Measurements from ENCODE around the gene SEM1.
"Not testable (repeated sequence)": the region's sequence is repeated elsewhere in the genome, so short reads cannot be mapped to it uniquely, and the experiment has no call there.

Gene SEM1

GRCh38 chr7:96700516-96700915 is 9.1 kb downstream of the SEM1 start:
- DNase-seq, result no peak

- no peak for DNase-seq
These were observed 10.3 kb downstream of the SEM1 start for GRCh38 chr7:96699219-96699871.

DNA sequence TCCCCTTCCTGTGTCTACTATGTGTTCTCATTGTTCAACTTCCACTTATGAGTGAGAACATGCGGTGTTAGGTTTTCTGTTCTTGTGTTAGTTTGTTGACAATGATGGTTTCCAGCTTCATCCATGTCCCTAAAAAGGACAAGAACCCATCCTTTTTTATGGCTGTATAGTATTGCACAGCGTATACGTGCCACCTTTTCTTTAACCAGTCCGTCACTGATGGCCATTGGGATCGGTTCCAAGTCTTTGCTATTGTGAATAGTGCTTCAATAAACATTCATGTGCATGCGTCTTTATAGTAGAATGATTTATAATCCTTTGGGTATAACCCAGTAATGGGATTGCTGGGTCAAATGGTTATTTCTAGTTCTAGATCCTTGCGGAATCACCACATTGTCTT is 11.2 kb downstream of the SEM1 start:
- not testable (repeated sequence) for DNase-seq

- DNase-seq, result no peak
These were observed 11.8 kb downstream of the SEM1 start for GRCh38 chr7:96697822-96698221.

GRCh38 chr7:96695581-96695980 is 14.1 kb downstream of the SEM1 start:
- DNase-seq, result no peak

GRCh38 chr7:96694082-96694481 is 15.6 kb downstream of the SEM1 start:
- DNase-seq, result no peak

DNA sequence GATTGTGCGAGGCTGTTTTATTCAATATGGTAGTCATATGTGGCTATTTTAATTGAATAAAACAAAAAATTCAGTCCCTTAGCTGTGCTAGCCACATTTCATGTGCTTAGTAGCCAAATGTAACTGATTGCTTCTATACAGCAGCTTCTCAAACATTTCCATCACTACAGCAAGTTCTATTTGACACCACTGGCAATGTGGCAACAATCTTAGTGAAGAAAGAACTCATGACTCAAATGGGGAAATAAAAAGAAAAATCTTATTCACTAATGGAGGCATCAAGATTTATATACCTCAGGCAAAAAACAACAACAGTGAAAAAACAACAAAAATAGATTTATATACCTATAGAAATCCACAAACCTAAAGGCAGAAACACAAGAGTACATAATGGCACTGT is 17.9 kb downstream of the SEM1 start:
- no peak for DNase-seq

DNA sequence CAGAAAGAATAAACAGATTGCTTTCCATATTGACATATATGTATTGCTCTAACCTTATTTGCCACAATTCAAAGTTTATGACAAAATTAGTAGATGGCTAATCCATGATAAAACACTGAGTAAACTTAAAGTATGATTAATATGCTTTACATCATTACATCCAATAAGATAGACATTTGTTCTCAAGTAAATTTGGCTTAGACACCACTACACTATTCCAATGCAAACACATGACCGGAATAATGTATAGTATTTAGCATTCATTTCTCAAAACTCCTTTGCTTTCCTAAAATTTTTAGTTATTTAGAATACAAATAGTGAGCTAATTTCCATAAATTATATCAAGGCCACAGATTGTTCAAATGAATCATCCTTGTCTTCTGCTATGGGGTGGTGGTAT is 20.2 kb downstream of the SEM1 start:
- DNase-seq, result no peak

GRCh38 chr7:96686305-96686704 is 23.3 kb downstream of the SEM1 start:
- DNase-seq, result no peak

DNA sequence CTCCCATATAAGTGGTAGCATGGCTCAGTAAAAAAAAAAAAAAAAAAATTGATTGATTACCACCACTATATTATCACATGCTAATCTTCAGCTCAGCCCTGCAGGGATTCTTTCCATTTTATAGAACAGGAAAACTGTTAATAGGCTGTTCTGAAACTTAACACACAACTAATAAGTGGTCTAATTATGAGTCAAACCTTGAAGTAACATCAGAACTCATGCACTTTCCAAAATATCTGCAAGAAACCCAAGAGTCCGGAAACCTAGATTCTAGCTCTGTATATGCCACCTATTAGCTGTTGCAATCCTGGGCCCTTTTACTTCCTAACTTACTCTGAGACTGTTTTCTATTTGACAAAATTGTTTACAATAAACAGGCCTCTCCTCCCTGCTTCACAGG is 23.9 kb downstream of the SEM1 start:
- DNase-seq, result no peak

GRCh38 chr7:96685353-96685752 is 24.3 kb downstream of the SEM1 start:
- DNase-seq, result no peak

DNA sequence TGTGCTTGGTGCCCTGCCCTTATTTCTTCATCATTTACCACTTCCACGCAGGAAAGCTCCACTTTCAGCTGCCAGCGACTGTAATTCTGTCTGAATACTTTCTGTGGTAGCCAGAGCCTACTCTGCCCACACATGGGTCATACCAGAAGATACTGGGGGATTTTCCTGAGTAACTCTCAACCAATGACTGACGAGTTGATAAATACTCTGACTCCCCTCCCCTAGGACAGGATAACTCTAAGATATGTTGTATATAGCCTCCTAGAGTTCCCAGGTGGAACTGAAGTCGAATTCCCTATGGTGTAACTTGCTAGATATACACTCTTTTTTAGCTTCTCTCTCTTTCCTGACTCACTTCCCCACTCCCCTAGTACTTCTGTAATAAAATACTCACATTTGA is 29.8 kb downstream of the SEM1 start:
- no peak for DNase-seq

DNA sequence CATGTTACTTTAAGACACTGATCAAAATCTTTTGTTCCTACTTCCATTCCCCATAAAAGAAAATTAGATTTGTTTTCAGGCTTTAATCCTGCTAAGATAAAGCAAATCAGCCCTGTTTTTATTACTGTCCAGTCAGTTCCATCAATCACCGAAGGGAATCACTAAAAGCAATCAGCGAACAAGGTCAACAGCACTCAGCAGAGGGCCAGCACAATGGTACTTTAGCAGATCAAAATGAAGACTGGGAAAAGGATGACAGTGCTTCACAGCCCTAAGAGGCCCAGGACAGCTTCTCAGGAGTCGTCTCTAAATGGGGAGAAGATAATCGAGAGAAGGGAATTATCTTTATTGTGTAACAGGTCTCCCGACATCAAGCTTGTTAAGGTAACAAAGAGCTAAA is 32.7 kb downstream of the SEM1 start:
- DNase-seq, result no peak

GRCh38 chr7:96675548-96675947 is 34.1 kb downstream of the SEM1 start:
- no peak for DNase-seq

DNA sequence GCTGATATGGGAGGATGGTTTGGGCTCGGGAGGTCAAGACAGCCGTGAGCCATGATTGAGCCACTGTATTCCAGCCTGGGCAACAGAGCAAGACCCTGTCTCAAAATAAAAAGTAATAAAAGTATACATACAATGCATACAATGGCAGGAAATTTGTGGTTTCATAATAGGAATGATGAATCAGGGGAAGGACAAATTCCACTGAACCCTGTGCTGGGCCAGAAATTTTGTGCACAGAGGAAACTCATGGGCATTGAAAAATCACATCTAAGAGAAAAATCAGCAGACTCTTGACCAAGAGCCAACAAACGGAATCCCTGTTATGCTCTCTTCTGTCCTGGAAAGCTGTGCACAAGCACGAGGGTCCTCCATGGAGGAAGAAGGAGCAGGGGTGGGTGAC is 35.1 kb downstream of the SEM1 start:
- no peak for DNase-seq

- DNase-seq, result no peak
These were observed 37.8 kb downstream of the SEM1 start for GRCh38 chr7:96671854-96672253.

DNA sequence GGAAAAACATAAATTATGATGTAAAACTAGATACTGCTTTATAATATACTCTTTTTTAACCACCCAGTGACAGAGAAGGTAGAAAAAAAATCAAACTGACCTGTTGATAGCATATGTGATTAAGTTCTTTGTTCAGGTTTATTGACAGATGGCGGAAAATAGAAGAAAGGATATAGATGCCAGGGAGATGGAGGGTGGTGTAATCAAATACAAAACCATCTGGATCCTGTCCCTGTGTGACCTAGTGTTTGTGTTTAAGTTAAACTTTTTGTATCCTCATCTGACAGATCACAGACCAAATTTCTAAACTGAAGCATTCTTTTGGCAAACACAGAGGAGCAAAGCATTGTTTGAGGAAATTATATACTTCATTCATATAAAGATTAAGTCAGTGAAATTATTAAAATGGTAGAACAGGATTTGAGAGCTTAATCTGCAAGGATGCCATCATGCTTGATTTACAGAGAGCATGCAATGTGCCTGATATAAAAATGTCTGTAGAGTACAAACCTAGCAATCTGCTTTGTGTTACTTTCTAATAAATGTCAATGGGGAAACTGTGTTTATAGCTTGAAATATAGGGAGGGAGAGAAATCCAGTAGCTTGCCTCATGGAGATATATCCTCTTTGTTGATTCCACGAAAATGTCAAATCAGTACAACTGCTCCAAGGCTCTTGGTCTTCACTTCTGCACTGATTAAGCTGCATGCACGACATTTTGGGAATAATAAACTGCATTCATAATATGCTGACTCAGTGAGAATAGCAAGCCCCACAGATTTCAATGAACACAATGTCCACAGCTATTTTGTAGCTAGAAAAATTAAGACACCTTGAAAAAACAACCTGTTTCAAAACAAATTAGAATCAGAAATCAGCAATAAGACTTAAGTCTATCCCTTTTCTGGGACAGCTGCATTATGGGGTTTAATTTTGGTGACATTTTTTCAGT is 39.0 kb downstream of the SEM1 start:
- no peak for DNase-seq

DNA sequence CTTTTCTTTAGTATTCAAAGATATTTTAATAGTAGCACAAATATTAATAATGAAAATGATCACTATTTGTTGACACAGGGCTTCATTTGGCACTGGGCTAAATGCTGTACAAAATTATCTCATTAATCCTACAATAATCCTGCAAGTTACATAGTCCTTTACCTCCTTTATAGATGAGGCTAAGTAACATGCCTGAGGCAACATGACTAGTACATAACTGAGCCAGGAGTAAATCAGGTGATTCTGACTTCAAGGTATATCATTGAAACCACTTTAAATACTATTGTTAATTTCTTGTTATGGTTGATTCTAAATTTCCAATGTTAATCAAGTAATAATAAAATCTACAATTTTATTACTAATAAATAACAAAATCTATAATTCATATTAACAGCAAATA is 39.8 kb downstream of the SEM1 start:
- DNase-seq, result no peak

- DNase-seq, result no peak
These were observed 42.6 kb downstream of the SEM1 start for GRCh38 chr7:96667026-96667425.

- DNase-seq, result no peak
These were observed 44.0 kb downstream of the SEM1 start for GRCh38 chr7:96665689-96666088.

- DNase-seq, result no peak
These were observed 44.9 kb downstream of the SEM1 start for GRCh38 chr7:96664793-96665192.

DNA sequence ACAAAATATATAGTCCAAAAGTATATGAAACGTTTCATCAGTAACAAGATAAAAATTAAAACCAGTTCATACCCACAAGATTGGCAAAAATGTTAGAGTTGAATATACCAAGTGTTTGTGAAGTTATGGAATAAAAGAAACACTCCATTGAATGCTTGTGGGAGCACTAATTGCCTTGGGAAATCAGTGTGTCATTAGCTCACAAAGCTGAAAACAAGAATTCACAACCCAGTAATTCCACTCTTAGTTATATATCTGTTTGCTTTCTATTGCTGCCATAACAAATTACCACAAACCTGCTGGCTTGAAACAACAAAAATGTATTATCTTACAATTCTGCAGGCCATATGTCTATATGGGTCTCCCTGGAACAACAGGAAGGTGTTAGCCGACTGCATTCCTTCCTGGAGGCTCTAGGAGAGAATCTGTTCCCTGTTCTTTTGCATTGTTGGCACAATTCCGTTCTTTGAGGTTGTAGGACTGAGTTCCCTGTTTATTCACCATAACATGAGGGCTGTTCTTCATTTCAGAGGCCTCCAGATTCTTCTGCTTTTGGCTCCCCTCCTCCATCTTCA is 45.7 kb downstream of the SEM1 start:
- DNase-seq, result no peak

DNA sequence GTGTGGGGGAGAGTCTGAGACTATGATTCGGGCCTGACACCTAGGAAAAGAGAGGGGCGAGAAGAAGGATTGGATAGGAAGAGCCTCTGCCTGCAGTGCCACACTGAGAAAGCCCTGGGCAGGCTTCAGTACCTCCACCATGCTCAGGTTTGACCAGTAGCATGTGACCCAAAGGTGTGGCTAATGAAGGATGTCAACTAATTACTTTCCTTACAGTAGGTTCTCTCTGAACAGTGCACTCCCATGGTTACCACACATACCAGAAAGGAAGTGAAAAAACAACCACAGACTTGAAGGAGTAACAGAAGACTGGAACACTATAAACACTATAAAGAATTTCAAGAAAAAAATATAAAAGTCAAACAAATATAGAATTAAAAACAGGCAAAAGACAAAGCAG is 46.2 kb downstream of the SEM1 start:
- no peak for DNase-seq

DNA sequence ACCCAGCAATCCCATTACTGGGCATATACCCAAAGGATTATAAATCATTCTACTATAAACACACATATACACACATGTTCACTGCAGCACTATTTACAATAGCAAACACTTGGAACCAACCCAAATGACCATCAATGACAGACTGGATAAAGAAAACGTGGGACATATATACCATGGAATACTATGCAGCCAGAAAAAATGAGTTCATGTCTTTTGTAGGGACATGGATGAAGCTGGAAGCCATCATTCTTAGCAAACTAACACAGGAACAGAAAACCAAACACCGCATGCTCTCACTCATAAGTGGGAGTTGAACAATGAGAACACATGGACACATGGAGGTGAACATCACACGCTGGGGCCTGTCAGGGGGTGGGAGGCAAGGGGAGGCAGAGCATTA is 47.5 kb downstream of the SEM1 start:
- DNase-seq, result not testable (repeated sequence)

All from activated T-cell treated with anti-CD3 and anti-CD28 coated beads, Interleukin-2, amount 50 U/mL, for 48 hours (primary cell).